PC-9 (cell line): Measurements from ENCODE around the gene MUC5AC. TPM values are rescaled to one million over a fixed set of nuclear protein-coding genes. Genes with fewer than 3 reads are reported as not detected.

Experiments
- BruUV-seq: library from RNA; stranded (reverse); fragments of 400-500 nt; replicated peaks from 2 replicates; lab custom pipeline; 2021; lab: Mats Ljungman, UMichigan
- CTCF ChIA-PET: fragments of 300-600 bp; sonication (Branson Sonifier 250); formaldehyde crosslinking; loops from one replicate; lab custom pipeline; 2022; ENCODE audit warnings: antibody characterized with exemption; lab: Charles Lee
- POLR2A ChIA-PET: fragments of 300-600 bp; sonication (Branson Sonifier 250); formaldehyde crosslinking; loops from one replicate; lab custom pipeline; 2022; ENCODE audit warnings: antibody characterized with exemption; ENCODE audit not compliant: unreplicated experiment; lab: Charles Lee
- DNase-seq, 2 experiments: peaks; one replicate each; pipeline versions ENCODE4 v3.0.0 to v3.0.0-alpha.2; 2015 to 2022; ENCODE audit warnings: mixed read lengths in 1 of 2
- H2AFZ ChIP-seq: fragments of 200-600 bp; sonication (generic); 2 replicates; pipeline ENCODE4 v1.8.1; 2017; ENCODE audit warnings: antibody characterized with exemption
- H3F3A ChIP-seq: fragments of 200-600 bp; sonication (generic); 2 replicates; pipeline ENCODE4 v1.8.1; 2017; ENCODE audit warnings: antibody characterized with exemption, mild to moderate bottlenecking, low read depth; ENCODE audit not compliant: insufficient read depth
- H3K27ac ChIP-seq: fragments of 200-600 bp; sonication (generic); 2 replicates; pipeline ENCODE4 v1.6.1; 2016; ENCODE audit warnings: mixed run types
- H3K27me3 ChIP-seq: fragments of 200-600 bp; sonication (generic); 2 replicates; pipeline ENCODE4 v1.6.1; 2016; ENCODE audit warnings: low read depth, mixed run types; ENCODE audit not compliant: insufficient read depth
- H3K36me3 ChIP-seq: fragments of 200-600 bp; sonication (generic); 2 replicates; pipeline ENCODE4 v1.6.1; 2016; ENCODE audit warnings: low read depth, mixed run types
- H3K4me1 ChIP-seq: fragments of 200-600 bp; sonication (generic); replicated peaks from 2 replicates; pipeline ENCODE4 v1.6.1; 2016; ENCODE audit warnings: mixed run types; ENCODE audit not compliant: insufficient read depth
- H3K4me2 ChIP-seq: fragments of 200-600 bp; sonication (generic); 2 replicates; pipeline ENCODE4 v1.6.1; 2017; ENCODE audit warnings: mixed run types
- H3K4me3 ChIP-seq: fragments of 200-600 bp; sonication (generic); 2 replicates; pipeline ENCODE4 v1.6.1; 2016; ENCODE audit warnings: mixed run types
- H3K79me2 ChIP-seq: fragments of 200-600 bp; sonication (generic); 2 replicates; pipeline ENCODE4 v1.6.1; 2017; ENCODE audit warnings: low read depth, mixed run types
- H3K9me2 ChIP-seq: fragments of 200-600 bp; sonication (generic); 2 replicates; pipeline ENCODE4 v1.8.1; 2017; ENCODE audit warnings: mild to moderate bottlenecking; ENCODE audit not compliant: insufficient read depth
- H3K9me3 ChIP-seq: fragments of 200-600 bp; sonication (generic); 2 replicates; pipeline ENCODE4 v1.8.1; 2016; ENCODE audit warnings: low read depth; ENCODE audit not compliant: insufficient read depth
- H4K20me1 ChIP-seq: fragments of 200-600 bp; sonication (generic); 2 replicates; pipeline ENCODE4 v1.8.1; 2017; ENCODE audit not compliant: insufficient read depth
- CTCF ChIP-seq: fragments of 200-600 bp; sonication (generic); conservative IDR thresholded peaks from 2 replicates; pipeline ENCODE4 v1.6.1; 2017; ENCODE audit warnings: mixed run types, antibody characterized with exemption, mild to moderate bottlenecking, moderate library complexity
- EZH2 ChIP-seq: fragments of 200-600 bp; sonication (generic); IDR thresholded peaks from 2 replicates; pipeline ENCODE4 v1.8.0; 2017; ENCODE audit warnings: antibody characterized with exemption, low read depth
- intact Hi-C: fragments of 100-400 bp; cut with micrococcal nuclease; formaldehyde crosslinking; loops from one replicate; pipeline ENCODE4 v1.10.0; 2022; ENCODE audit not compliant: unreplicated experiment
- total RNA-seq: library from RNA; stranded (reverse); gene quantifications from 2 replicates; pipeline ENCODE4 v1.2.3, GENCODE V29; 2021

The MUC5AC gene
- total RNA-seq, 1 experiment from 2014 or later: 0.09 TPM

GRCh38 chr11:1219834-1220815, 62.4 kb downstream of the MUC5AC start:
- CTCF ChIA-PET: interaction anchor here (0.7 kb wide), 1 partner anchor 347 kb away, joined by 7 read pairs; no protein-coding TSS in a partner anchor
- Histone ChIP-seq H3F3A (peaks cover 4% of the 10 kb centered on the region; the same call in 1 of the 2 replicates), H3K27ac (peak overlapping the region; percentile 59), H4K20me1 (no peaks in the 10 kb centered on the region), H3K79me2 (0 out of 2 replicates have a peak, but pooled peaks cover 3% of the 10 kb centered on the region), H3K9me3 (peaks cover 4% of the 10 kb centered on the region; the same call in 1 of the 2 replicates), H3K36me3 (no peaks in the 10 kb centered on the region), H3K4me2 (peak overlapping the region; percentile 70), H3K4me3 (no peak overlapping the region; the same call in 1 of the 2 replicates), H3K9me2 (no peaks in the 10 kb centered on the region), H2AFZ (no peak overlapping the region), H3K27me3 (no peaks in the 10 kb centered on the region), H3K4me1 (peaks cover 37% of the 10 kb centered on the region)
- TF ChIP-seq CTCF (no peak), EZH2 (no peak)
- POLR2A ChIA-PET: no interaction called here
- intact Hi-C loops: loop anchor here (5.0 kb wide), 1 partner anchor 68 kb away; no protein-coding TSS in a partner anchor
- BruUV-seq: no TSS peak
- DNase-seq: peak; percentile 63 to 77

- H3K4me3 ChIP-seq: no peak overlapping the region
- no peak overlapping the region for H3K27ac ChIP-seq
- no peaks in the 10 kb centered on the region for H4K20me1 ChIP-seq
- no peaks in the 10 kb centered on the region for H3F3A ChIP-seq
- 0 out of 2 replicates have a peak, but pooled peaks cover 3% of the 10 kb centered on the region for H3K79me2 ChIP-seq
- no peaks in the 10 kb centered on the region for H3K27me3 ChIP-seq
- no TSS peak for BruUV-seq
- POLR2A ChIA-PET: no interaction called here
- no peak for DNase-seq
- H2AFZ ChIP-seq: no peak overlapping the region
- H3K4me1 ChIP-seq: peaks cover 37% of the 10 kb centered on the region
- H3K9me2 ChIP-seq: no peaks in the 10 kb centered on the region
- H3K9me3 ChIP-seq: no peaks in the 10 kb centered on the region
- H3K4me2 ChIP-seq: no peak overlapping the region
- no peak for TF ChIP-seq EZH2
- TF ChIP-seq CTCF: no peak
- no peaks in the 10 kb centered on the region for H3K36me3 ChIP-seq
- CTCF ChIA-PET: interaction anchor here (0.7 kb wide), 1 partner anchor 346 kb away, joined by 7 read pairs; no protein-coding TSS in a partner anchor
- intact Hi-C loops: loop anchor here (5.0 kb wide), 1 partner anchor 69 kb away; no protein-coding TSS in a partner anchor
Measured at GRCh38 chr11:1220941-1221721, 63.4 kb downstream of the MUC5AC start.

GRCh38 chr11:1221848-1222311, 64.1 kb downstream of the MUC5AC start:
- Histone ChIP-seq H3K27ac (no peak overlapping the region), H3K27me3 (no peaks in the 10 kb centered on the region), H3K79me2 (0 out of 2 replicates have a peak, but pooled peaks cover 3% of the 10 kb centered on the region), H3K4me2 (peak overlapping the region; percentile 72), H4K20me1 (no peaks in the 10 kb centered on the region), H3K4me1 (peaks cover 37% of the 10 kb centered on the region), H3K36me3 (no peaks in the 10 kb centered on the region), H3K4me3 (no peak overlapping the region), H2AFZ (no peak overlapping the region), H3K9me2 (no peaks in the 10 kb centered on the region), H3F3A (no peaks in the 10 kb centered on the region), H3K9me3 (no peaks in the 10 kb centered on the region)
- intact Hi-C loops: loop anchor here (5.0 kb wide), 1 partner anchor 70 kb away; no protein-coding TSS in a partner anchor
- no TSS peak for BruUV-seq
- ChIA-PET CTCF (no interaction called here), POLR2A (no interaction called here)
- no peak for DNase-seq
- TF ChIP-seq CTCF (no peak), EZH2 (no peak)
